Nephron progenitor cell (in vitro differentiated cells): Measurements from ENCODE around the gene ISOC1.

Experiments
- DNase-seq: peaks from one replicate; pipeline ENCODE4 v3.0.0; 2021
- H3K27ac Mint-ChIP-seq: 2 replicates; pipeline ENCODE4 v1.8.0; 2021; ENCODE audit warnings: mild to moderate bottlenecking, moderate library complexity, mixed read lengths
- H3K27me3 Mint-ChIP-seq: 2 replicates; pipeline ENCODE4 v1.8.0; 2021; ENCODE audit warnings: mild to moderate bottlenecking, low read depth, mixed read lengths; ENCODE audit not compliant: poor library complexity
- H3K36me3 Mint-ChIP-seq: 2 replicates; pipeline ENCODE4 v1.8.0; 2021; ENCODE audit warnings: low read depth, mixed read lengths
- H3K4me1 Mint-ChIP-seq: 2 replicates; pipeline ENCODE4 v1.8.0; 2021; ENCODE audit warnings: mixed read lengths
- H3K4me3 Mint-ChIP-seq: 2 replicates; pipeline ENCODE4 v1.8.0; 2021; ENCODE audit warnings: mild to moderate bottlenecking, moderate library complexity, mixed read lengths
- H3K9me3 Mint-ChIP-seq: 2 replicates; pipeline ENCODE4 v1.8.0; 2021; ENCODE audit warnings: mild to moderate bottlenecking, moderate library complexity, mixed read lengths
- TF ChIP-seq, protein P1 (sequence below): fragments of 200-600 bp; sonication (generic); IDR thresholded peaks from 2 replicates; pipeline ENCODE4 v1.5.0; 2021; ENCODE audit warnings: antibody characterized with exemption

The ISOC1 gene

DNA sequence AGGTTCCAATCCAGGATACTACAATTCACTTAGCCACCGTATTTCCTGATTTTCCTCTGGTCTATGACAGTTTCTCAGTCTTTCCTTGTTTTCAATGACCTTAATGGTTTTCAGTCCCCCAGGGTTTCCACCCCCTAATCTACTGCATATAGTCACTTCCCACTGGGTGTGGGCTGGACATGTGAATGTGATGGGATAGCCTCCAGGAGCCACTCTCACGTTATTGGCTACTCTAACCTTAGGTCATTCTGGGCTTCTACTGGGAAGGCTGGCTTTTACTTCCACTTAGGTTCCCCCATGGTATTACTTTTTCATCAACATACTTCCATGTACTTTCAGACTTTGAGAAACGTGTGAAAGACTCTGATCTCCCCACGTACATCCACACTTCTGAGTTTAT lies 46.5 kb downstream of the ISOC1 start:
- no peaks in the 10 kb centered on the region for H3K9me3 Mint-ChIP-seq
- H3K27me3 Mint-ChIP-seq: peaks cover 3% of the 10 kb centered on the region
- no peak for DNase-seq
- TF ChIP-seq, protein P1, sequence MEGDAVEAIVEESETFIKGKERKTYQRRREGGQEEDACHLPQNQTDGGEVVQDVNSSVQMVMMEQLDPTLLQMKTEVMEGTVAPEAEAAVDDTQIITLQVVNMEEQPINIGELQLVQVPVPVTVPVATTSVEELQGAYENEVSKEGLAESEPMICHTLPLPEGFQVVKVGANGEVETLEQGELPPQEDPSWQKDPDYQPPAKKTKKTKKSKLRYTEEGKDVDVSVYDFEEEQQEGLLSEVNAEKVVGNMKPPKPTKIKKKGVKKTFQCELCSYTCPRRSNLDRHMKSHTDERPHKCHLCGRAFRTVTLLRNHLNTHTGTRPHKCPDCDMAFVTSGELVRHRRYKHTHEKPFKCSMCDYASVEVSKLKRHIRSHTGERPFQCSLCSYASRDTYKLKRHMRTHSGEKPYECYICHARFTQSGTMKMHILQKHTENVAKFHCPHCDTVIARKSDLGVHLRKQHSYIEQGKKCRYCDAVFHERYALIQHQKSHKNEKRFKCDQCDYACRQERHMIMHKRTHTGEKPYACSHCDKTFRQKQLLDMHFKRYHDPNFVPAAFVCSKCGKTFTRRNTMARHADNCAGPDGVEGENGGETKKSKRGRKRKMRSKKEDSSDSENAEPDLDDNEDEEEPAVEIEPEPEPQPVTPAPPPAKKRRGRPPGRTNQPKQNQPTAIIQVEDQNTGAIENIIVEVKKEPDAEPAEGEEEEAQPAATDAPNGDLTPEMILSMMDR: no peak
- H3K4me1 Mint-ChIP-seq: no peaks in the 10 kb centered on the region
- no peaks in the 10 kb centered on the region for H3K36me3 Mint-ChIP-seq
- H3K27ac Mint-ChIP-seq: no peak overlapping the region
- no peak overlapping the region for H3K4me3 Mint-ChIP-seq

DNA sequence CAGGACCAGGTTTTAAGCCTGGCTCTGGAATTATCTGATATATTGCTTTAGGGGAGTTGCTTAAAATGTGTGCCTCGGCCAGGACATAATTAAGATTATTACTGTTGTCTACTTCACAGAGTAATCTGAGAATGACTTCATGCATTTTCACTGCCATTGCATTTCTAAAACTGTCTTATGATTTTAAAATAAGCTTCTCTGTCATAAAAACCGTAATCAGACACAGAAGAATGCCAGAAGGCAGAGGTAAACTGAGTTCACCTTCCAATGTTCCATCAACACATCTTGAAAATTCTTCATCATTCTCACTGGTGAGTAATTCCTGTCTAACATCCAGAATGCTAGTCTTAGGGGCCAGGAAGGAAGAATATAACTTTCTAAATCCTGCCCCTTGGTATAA lies 47.1 kb downstream of the ISOC1 start:
- H3K4me3 Mint-ChIP-seq: no peak overlapping the region
- H3K36me3 Mint-ChIP-seq: no peaks in the 10 kb centered on the region
- no peaks in the 10 kb centered on the region for H3K9me3 Mint-ChIP-seq
- no peak overlapping the region for H3K27ac Mint-ChIP-seq
- H3K4me1 Mint-ChIP-seq: no peaks in the 10 kb centered on the region
- no peak for DNase-seq
- TF ChIP-seq, protein P1: no peak
- peaks cover 3% of the 10 kb centered on the region for H3K27me3 Mint-ChIP-seq

DNA sequence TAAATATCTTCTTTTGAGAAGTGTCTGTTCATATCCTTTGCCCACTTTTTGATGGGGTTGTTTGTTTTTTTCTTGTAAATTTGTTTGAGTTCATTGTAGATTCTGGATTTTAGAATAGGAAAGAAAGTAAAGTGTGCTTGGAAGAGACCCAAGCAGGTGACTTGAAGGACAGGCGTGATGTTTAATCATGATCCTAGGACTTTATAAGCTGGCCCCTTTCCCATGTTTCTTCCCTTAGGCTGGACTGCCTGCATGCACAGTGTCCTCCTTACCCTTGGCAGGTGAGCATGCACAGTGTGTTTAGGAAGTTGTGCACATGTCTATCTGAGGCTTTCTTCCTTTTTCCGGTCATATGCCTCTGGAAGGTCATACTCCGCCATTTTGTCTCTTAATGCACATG lies 61.3 kb downstream of the ISOC1 start:
- DNase-seq: no peak
- no peak overlapping the region for H3K4me3 Mint-ChIP-seq
- peaks cover 3% of the 10 kb centered on the region for H3K27me3 Mint-ChIP-seq
- H3K4me1 Mint-ChIP-seq: no peaks in the 10 kb centered on the region
- no peak overlapping the region for H3K27ac Mint-ChIP-seq
- H3K9me3 Mint-ChIP-seq: peaks cover 17% of the 10 kb centered on the region
- no peaks in the 10 kb centered on the region for H3K36me3 Mint-ChIP-seq
- TF ChIP-seq, protein P1: no peak

DNA sequence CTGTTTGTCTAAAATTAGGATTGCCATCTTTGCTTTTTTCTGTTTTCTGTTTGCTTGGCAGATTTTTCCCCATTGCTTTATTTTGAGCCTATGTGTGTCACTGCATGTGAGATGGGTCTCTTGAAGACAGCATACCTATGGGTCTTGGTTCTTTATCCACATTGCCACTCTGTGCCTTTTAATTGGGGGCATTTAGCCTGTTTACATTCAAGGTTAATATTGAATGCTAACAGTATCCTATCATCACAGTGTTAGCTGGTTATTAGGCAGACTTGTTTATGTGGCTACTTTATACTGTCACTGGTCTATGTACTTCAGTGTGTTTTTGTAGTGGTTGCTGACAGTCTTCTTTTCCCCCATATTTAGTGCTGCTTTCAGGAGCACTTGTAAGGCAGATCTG lies 67.3 kb downstream of the ISOC1 start:
- Mint-ChIP-seq H3K4me3 (no peak overlapping the region), H3K9me3 (peaks cover 33% of the 10 kb centered on the region), H3K27ac (no peak overlapping the region), H3K27me3 (peaks cover 2% of the 10 kb centered on the region), H3K36me3 (no peaks in the 10 kb centered on the region), H3K4me1 (peaks cover 3% of the 10 kb centered on the region)
- DNase-seq: no peak
- TF ChIP-seq, protein P1: no peak
